H1 (cell line): ENCODE data around the gene KCNH1. TPM values are rescaled to one million over a fixed set of nuclear protein-coding genes. Genes with fewer than 3 reads are reported as not detected.

Source experiments
- ATF2 ChIP-seq: IDR thresholded peaks from 2 replicates; pipeline ENCODE4 v1.6.1; 2012; ENCODE audit warnings: low read length, inconsistent platforms
- BCL11A ChIP-seq, 2 experiments: IDR thresholded peaks; one replicate each; pipeline ENCODE4 v1.6.1; 2011; ENCODE audit warnings: low read depth in 2 of 2, low read length in 2 of 2, mild to moderate bottlenecking in 2 of 2
- EZH2 ChIP-seq: fragments of 200-600 bp; sonication (generic); IDR thresholded peaks from 2 replicates; pipeline ENCODE4 v1.7.1; 2012; ENCODE audit warnings: low read depth, mild to moderate bottlenecking, moderate library complexity, low read length, inconsistent platforms; ENCODE audit not compliant: severe bottlenecking
- TAF7 ChIP-seq: optimal IDR thresholded peaks from 2 replicates; pipeline ENCODE3; 2011; ENCODE audit warnings: low read depth, mild to moderate bottlenecking, inconsistent platforms, low read length, moderate library complexity, borderline replicate concordance
- TEAD4 ChIP-seq: IDR thresholded peaks from 2 replicates; pipeline ENCODE4 v1.6.1; 2012; ENCODE audit warnings: low read depth, low read length, inconsistent platforms, mixed read lengths
- polyA plus RNA-seq, 7 experiments: library from polyadenylated mRNA; depleted of rRNA in 3 of 7; stranded (reverse) in 5 of 7; unstranded in 2 of 7; fragments of >200 nt in 5 of 7; fragments of 200-250 nt in 2 of 7; gene quantifications; 1 replicate in 5 of 7; 2 replicates in 1 of 7; 4 replicates in 1 of 7; pipeline versions ENCODE4 v1.2.1 to v1.2.3, GENCODE V29; 2011 to 2013; ENCODE audit warnings: missing spikeins in 2 of 7, mixed read lengths in 2 of 7
- total RNA-seq: library from RNA; stranded (reverse); fragmentation: NEBNext Ultra II Directional; extraction: Animal tissue kit (Norgen Biotek cat#: 25700); gene quantifications from 2 replicates; pipeline ENCODE4 v1.2.1, GENCODE V29; 2021

KCNH1 gene
- total and polyA plus RNA-seq, 2 of the 8 experiments (the other 6 are each of a cell fraction or from before 2014, with no cell fraction given): 0.27 to 0.34 TPM

DNA sequence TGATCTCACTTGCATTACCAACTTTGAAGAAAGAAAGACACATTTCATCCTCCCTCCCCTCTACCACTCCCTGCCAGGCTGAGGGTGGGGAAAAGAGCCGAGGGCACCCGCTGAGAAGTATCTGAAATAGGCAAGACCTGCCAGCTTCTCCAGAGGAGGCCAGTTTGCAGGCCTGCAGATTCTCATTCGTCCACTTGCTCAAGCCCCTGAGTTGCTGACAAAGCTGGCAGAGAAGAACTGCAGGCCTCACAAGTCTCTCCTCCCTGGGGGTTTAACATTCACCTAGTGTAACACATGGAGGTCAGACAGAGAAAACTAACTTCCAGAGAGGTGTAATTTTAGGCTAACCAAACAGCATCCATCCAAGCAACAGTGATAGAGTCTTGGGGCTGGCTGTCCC lies 428.9 kb downstream of the KCNH1 start (continued):
- TF ChIP-seq ATF2: no peak
- no peak for TF ChIP-seq TAF7
- TF ChIP-seq TEAD4: no peak
- no peak for TF ChIP-seq BCL11A (IDR thresholded peaks at IDR 0.05; ENCODE audit: low read depth in 2 of 2, low read length in 2 of 2)
- no peak for TF ChIP-seq EZH2
